ENCODE data around the gene EP400. TPM values are rescaled to one million over a fixed set of nuclear protein-coding genes. Genes with fewer than 3 reads are reported as not detected.
A peak's percentile ranks its signal among the peaks of the same experiment; 100 is the strongest.

The EP400 gene
- total RNA-seq, 1 experiment from 2014 or later: 61.7 TPM

GRCh38 chr12:132117558-132117875, 167.8 kb downstream of the EP400 start:
- Histone ChIP-seq H3K27me3 (ENCODE audit: insufficient read depth, low read length) (no peaks in the 10 kb centered on the region), H3K79me2 (ENCODE audit: insufficient read depth, low read length) (no peaks in the 10 kb centered on the region), H2BK5ac (ENCODE audit: insufficient read length, low read length) (no peak overlapping the region), H3K79me1 (ENCODE audit: insufficient read depth, low read depth, low read length, poor library complexity, severe bottlenecking) (no peaks in the 10 kb centered on the region), H2BK120ac (ENCODE audit: low read depth, low read length, poor library complexity, severe bottlenecking) (no peak overlapping the region), H4K8ac (replicated peaks; ENCODE audit: insufficient read length, low read depth, low read length) (no peak overlapping the region), H3T11ph (ENCODE audit: low read length) (no peak overlapping the region), H3K9ac (ENCODE audit: extremely low read depth, insufficient read length, low read length) (no peak overlapping the region), H2BK20ac (ENCODE audit: low read depth, low read length, poor library complexity, severe bottlenecking) (no peak overlapping the region), H4K5ac (ENCODE audit: insufficient read length, low read depth, low read length) (no peak overlapping the region), H3K14ac (ENCODE audit: insufficient read depth, low read length) (no peak overlapping the region), H3K23ac (ENCODE audit: insufficient read length, low read depth, low read length) (no peak overlapping the region), H3K4me2 (ENCODE audit: insufficient read depth, insufficient read length, low read length) (no peak overlapping the region), H4K91ac (ENCODE audit: insufficient read length, low read depth, low read length) (no peak overlapping the region), H3K4ac (ENCODE audit: low read depth, low read length) (no peak overlapping the region), H2BK12ac (ENCODE audit: insufficient read length, low read depth, low read length) (no peak overlapping the region), H2AFZ (ENCODE audit: low read length) (no peak overlapping the region), H4K20me1 (ENCODE audit: control insufficient read depth, insufficient read depth, insufficient read length) (no peaks in the 10 kb centered on the region), H3K27ac (ENCODE audit: insufficient read length, low read depth, low read length) (no peak overlapping the region), H2AK5ac (ENCODE audit: insufficient read length, low read length) (no peak overlapping the region), H3K4me1 (ENCODE audit: insufficient read depth, low read length) (no peaks in the 10 kb centered on the region), H2BK15ac (ENCODE audit: low read depth, low read length) (no peak overlapping the region), H3K9me3 (ENCODE audit: control insufficient read depth, low read depth, low read length) (no peaks in the 10 kb centered on the region), H3K18ac (ENCODE audit: insufficient read length, low read depth, low read length) (no peak overlapping the region), H3K23me2 (ENCODE audit: insufficient read length, low read depth, low read length, poor library complexity, severe bottlenecking) (no peaks in the 10 kb centered on the region), H3K56ac (ENCODE audit: insufficient read length, low read depth, low read length) (no peak overlapping the region)
- H3K4me1 Mint-ChIP-seq: no peaks in the 10 kb centered on the region
- peaks cover 21 to 43% (median 39%) of the 10 kb centered on the region in 3 experiments; a peak in 6 of 7 replicates for H3K36me3 Mint-ChIP-seq (ENCODE audit: insufficient read depth in 1 of 3, low read depth in 3 of 3)
- H3K4me3 Mint-ChIP-seq: no peak overlapping the region
- H3K9me3 Mint-ChIP-seq: no peaks in the 10 kb centered on the region
- TF ChIP-seq, protein P1, sequence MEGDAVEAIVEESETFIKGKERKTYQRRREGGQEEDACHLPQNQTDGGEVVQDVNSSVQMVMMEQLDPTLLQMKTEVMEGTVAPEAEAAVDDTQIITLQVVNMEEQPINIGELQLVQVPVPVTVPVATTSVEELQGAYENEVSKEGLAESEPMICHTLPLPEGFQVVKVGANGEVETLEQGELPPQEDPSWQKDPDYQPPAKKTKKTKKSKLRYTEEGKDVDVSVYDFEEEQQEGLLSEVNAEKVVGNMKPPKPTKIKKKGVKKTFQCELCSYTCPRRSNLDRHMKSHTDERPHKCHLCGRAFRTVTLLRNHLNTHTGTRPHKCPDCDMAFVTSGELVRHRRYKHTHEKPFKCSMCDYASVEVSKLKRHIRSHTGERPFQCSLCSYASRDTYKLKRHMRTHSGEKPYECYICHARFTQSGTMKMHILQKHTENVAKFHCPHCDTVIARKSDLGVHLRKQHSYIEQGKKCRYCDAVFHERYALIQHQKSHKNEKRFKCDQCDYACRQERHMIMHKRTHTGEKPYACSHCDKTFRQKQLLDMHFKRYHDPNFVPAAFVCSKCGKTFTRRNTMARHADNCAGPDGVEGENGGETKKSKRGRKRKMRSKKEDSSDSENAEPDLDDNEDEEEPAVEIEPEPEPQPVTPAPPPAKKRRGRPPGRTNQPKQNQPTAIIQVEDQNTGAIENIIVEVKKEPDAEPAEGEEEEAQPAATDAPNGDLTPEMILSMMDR (conservative IDR thresholded peaks at IDR 0.05): no peak
- DNase-seq: peak; percentile 81
- no CpG with 5 or more reads among the region's 10 CpGs for WGBS (ENCODE audit: extremely low coverage, insufficient read length, low lambda C conversion rate)
- H3K27ac Mint-ChIP-seq: no peak overlapping the region
- H3K27me3 Mint-ChIP-seq (ENCODE audit: low read depth): no peaks in the 10 kb centered on the region
